GM18499 (cell line): ENCODE results near the gene SIRT3.
A peak's percentile ranks its signal among the peaks of the same experiment; 100 is the strongest.

ENCODE experiments used
- ATAC-seq: cut with Tn5 transposase; IDR thresholded peaks from one replicate; pipeline ENCODE4 v1.9.1; 2021; ENCODE audit warnings: moderate number of reproducible peaks; ENCODE audit not compliant: insufficient read depth, unreplicated experiment

The SIRT3 gene

GRCh38 chr11:271319-271715 is 35.2 kb upstream of the SIRT3 start:
- ATAC-seq: no peak

GRCh38 chr11:270451-271318 is 34.5 kb upstream of the SIRT3 start:
- ATAC-seq: no peak

- ATAC-seq: peak; percentile 64
Measured at GRCh38 chr11:269146-269890, 33.2 kb upstream of the SIRT3 start.

- peak; percentile 18 for ATAC-seq
Measured at GRCh38 chr11:268716-269145, 32.6 kb upstream of the SIRT3 start.

GRCh38 chr11:267491-267994 is 31.4 kb upstream of the SIRT3 start:
- ATAC-seq: no peak

- no peak for ATAC-seq
Measured at GRCh38 chr11:266676-267439, 30.7 kb upstream of the SIRT3 start.

GRCh38 chr11:261624-262023 is 25.5 kb upstream of the SIRT3 start:
- no peak for ATAC-seq

GRCh38 chr11:259413-259812 is 23.3 kb upstream of the SIRT3 start:
- ATAC-seq: no peak

GRCh38 chr11:257766-258493 is 21.8 kb upstream of the SIRT3 start:
- ATAC-seq: no peak

GRCh38 chr11:256952-257737 is 21.0 kb upstream of the SIRT3 start:
- no peak for ATAC-seq

GRCh38 chr11:255816-256215 is 19.7 kb upstream of the SIRT3 start:
- no peak for ATAC-seq

GRCh38 chr11:255176-255575 is 19.0 kb upstream of the SIRT3 start:
- ATAC-seq: no peak

GRCh38 chr11:253886-254270 is 17.7 kb upstream of the SIRT3 start:
- ATAC-seq: no peak

GRCh38 chr11:253160-253885 is 17.2 kb upstream of the SIRT3 start:
- no peak for ATAC-seq

GRCh38 chr11:252666-253065 is 16.5 kb upstream of the SIRT3 start:
- ATAC-seq: no peak

GRCh38 chr11:251550-251949 is 15.4 kb upstream of the SIRT3 start:
- ATAC-seq: no peak

- ATAC-seq: no peak
Measured at GRCh38 chr11:250740-251299, 14.7 kb upstream of the SIRT3 start.

GRCh38 chr11:250274-250673 is 14.1 kb upstream of the SIRT3 start:
- no peak for ATAC-seq
